HEK293T (cell line): ENCODE results near the gene TPT1.

Experiments used
- ARNT ChIP-seq: fragments of 450-650 bp; IDR thresholded peaks from 2 replicates; pipeline ENCODE4 v1.6.1; 2017; ENCODE audit warnings: mild to moderate bottlenecking
- BHLHE40 ChIP-seq: fragments of 450-650 bp; IDR thresholded peaks from 2 replicates; pipeline ENCODE4 v1.6.1; 2016; ENCODE audit warnings: mild to moderate bottlenecking, moderate library complexity, borderline replicate concordance
- ELF4 ChIP-seq: fragments of 450-650 bp; IDR thresholded peaks from 2 replicates; pipeline ENCODE4 v1.6.1; 2017; ENCODE audit warnings: antibody characterized with exemption
- FOXA1 ChIP-seq: fragments of 450-650 bp; IDR thresholded peaks from 2 replicates; pipeline ENCODE4 v1.6.1; 2016; ENCODE audit warnings: mild to moderate bottlenecking
- FOXK2 ChIP-seq: fragments of 450-650 bp; IDR thresholded peaks from 2 replicates; pipeline ENCODE4 v1.6.1; 2016; ENCODE audit warnings: mild to moderate bottlenecking
- FOXM1 ChIP-seq: fragments of 450-650 bp; IDR thresholded peaks from 2 replicates; pipeline ENCODE4 v1.6.1; 2017; ENCODE audit warnings: mild to moderate bottlenecking, borderline replicate concordance
- L3MBTL2 ChIP-seq: fragments of 450-650 bp; conservative IDR thresholded peaks from 2 replicates; pipeline ENCODE4 v1.6.1; 2016; ENCODE audit warnings: mild to moderate bottlenecking
- LEF1 ChIP-seq: fragments of 450-650 bp; IDR thresholded peaks from 2 replicates; pipeline ENCODE4 v1.6.1; 2017; ENCODE audit warnings: mild to moderate bottlenecking, borderline replicate concordance
- NFRKB ChIP-seq: fragments of 450-650 bp; IDR thresholded peaks from 2 replicates; pipeline ENCODE4 v1.6.1; 2016; ENCODE audit warnings: mild to moderate bottlenecking, moderate library complexity
- PKNOX1 ChIP-seq: fragments of 450-650 bp; IDR thresholded peaks from 2 replicates; pipeline ENCODE4 v1.6.1; 2016
- SP1 ChIP-seq: fragments of 450-650 bp; IDR thresholded peaks from 2 replicates; pipeline ENCODE4 v1.6.1; 2017
- SUZ12 ChIP-seq: fragments of 450-650 bp; IDR thresholded peaks from 2 replicates; pipeline ENCODE4 v1.6.1; 2016; ENCODE audit warnings: mild to moderate bottlenecking
- TARDBP ChIP-seq: fragments of 450-650 bp; IDR thresholded peaks from 2 replicates; pipeline ENCODE4 v1.6.1; 2016
- ZNF384 ChIP-seq: fragments of 450-650 bp; IDR thresholded peaks from 2 replicates; pipeline ENCODE4 v1.6.1; 2016

GRCh38 chr13:45297456-45298205 is 43.4 kb downstream of the TPT1 start:
- no peak for TF ChIP-seq SP1
- no peak for TF ChIP-seq ZNF384
- no peak for TF ChIP-seq LEF1
- no peak for TF ChIP-seq NFRKB
- TF ChIP-seq BHLHE40 = no peak
- no peak for TF ChIP-seq FOXM1
- TF ChIP-seq SUZ12 = no peak
- no peak for TF ChIP-seq ELF4
- no peak for TF ChIP-seq L3MBTL2
- TF ChIP-seq FOXK2 = no peak
- no peak for TF ChIP-seq TARDBP
- no peak for TF ChIP-seq ARNT
- no peak for TF ChIP-seq FOXA1
- TF ChIP-seq PKNOX1 = peak; percentile 44; the same call in 1 of the 2 replicates
